ENCODE measurements around the gene CTCFL.

CTCFL gene

GRCh38 chr20:57459897-57460296 is 65.0 kb downstream of the CTCFL start:
- DNase-seq: no peak

- no peak for DNase-seq
Measured at GRCh38 chr20:57459278-57459677, 65.7 kb downstream of the CTCFL start.

DNA sequence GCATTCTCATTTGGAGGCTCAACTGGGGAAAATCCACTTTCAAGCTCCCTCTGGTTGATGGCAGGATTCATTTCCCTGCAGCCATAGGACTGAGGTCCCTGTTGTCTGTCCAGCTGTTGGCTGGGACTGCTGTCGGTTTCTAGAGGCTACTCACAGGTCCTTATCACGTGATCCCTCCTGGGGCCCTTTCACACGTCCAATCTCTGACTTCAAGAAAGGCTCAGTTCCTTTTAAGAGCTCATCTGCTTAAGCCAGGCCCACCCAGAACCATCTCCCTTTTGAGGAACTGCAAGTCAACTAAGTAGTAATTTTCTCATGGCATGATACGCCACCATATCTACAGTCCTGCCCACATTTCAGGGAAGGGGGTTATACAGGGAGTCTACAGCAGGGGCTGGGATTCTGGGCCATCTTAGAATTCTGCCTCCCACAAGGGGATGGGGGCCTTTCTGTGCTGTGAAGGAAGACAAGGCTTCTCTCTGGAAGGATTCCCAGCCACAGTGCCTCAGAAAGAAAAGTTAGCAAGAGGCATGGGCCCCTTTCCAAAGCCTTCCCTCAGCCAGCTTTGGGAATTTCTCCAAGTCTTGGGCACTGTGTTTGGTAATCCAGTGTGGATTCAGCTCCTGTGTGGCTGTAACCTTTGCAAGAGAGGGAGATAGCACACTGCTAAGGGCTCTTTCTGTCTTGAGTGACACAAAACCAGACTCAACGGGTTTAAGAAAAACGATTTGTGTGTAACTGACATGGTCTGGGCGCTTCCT is 66.4 kb downstream of the CTCFL start:
- DNase-seq: peak; percentile 81

DNA sequence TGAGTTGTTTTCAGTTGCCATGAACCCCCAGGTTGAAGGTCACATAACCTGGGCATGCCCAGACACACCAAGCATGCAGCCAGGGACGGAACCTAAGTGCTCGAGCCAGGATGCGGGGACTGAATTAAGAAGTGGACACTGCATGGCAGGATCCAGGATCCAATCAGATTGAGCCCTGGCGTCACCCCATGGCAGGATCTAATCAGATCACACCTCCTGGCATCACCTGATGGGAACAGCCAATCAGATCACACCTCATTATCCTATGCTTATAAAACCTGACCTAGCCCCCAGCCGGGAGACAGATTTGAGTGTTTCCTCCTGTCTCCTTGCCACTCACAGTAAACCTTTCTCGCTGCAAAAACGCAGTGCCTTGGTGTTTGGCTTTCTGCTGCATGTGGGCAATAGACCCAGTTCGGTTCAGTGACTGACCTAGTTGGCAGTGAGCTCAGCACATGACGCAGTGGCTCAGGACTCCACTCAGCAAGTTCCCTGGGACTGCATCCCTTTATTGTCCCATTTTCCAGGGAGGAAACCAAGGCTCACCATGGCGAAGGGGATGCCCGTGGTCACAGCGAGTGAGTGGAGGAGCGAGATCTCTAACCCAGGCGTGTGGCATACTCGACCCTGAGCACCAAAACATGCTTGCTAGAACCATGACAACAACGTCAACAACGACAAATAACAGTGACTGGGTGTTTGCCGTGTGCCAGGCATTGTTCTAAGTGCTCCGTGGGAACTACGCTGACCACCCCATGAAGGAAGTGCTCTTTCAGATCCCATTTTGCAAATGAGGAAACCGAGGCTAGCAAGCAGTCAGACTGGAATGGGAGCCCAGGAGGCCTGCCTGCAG is 67.5 kb downstream of the CTCFL start:
- no peak for DNase-seq

GRCh38 chr20:57456116-57456515 is 68.8 kb downstream of the CTCFL start:
- DNase-seq: no peak

DNA sequence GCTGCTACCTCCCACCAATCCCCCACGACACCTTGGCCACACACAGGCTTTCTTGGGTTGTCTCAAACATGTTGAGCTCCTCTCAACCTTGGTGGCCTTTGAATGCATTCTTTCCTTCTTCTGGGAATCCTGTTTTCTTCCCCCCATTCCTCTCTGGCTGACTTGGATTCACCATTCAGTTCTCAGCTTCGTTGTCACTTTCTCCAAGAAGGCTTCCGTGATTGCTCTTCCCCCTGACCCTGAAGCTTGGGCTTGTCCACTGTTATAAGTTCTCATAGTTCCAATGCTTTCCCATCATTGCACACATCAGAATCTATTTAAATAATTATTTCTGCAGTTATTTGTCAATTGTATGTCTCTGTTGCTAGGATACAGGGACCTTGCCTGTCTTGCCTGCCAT is 69.6 kb downstream of the CTCFL start:
- DNase-seq: no peak

GRCh38 chr20:57451795-57452661 is 72.9 kb downstream of the CTCFL start:
- peak; percentile 73 for DNase-seq

- DNase-seq: peak; percentile 37
Measured at GRCh38 chr20:57451431-57451794, 73.5 kb downstream of the CTCFL start.

DNA sequence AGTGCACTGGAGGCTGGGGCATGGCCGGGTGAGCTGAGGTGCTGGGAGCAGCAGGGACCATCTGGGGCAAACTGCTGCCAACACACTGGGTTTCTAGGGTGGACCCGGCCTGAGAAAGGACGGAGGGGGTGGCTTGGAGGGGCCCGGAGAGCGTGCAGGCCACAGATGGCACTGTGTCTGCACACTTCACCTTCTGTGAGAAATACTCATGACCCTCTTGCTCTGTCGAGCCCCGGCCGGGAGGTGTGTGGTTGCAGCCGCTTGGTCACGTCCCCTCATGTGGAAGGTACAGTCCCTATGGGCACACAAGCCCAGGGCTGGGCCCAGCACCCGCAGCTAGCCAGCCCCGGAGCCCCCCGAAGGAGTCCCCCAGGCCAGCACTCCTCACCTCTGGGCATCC is 74.0 kb downstream of the CTCFL start:
- DNase-seq: no peak

GRCh38 chr20:57450419-57450818 is 74.5 kb downstream of the CTCFL start:
- peak; percentile 87 for DNase-seq

- DNase-seq: no peak
Measured at GRCh38 chr20:57449398-57450354, 75.3 kb downstream of the CTCFL start.

GRCh38 chr20:57448764-57449354 is 76.1 kb downstream of the CTCFL start:
- DNase-seq: no peak
